CD4-positive, alpha-beta T cell treated with Interleukin-4 for 1 hour (primary cell): ENCODE data around the gene EXD3.

Experiments
- DNase-seq, 2 donors: peaks; one replicate each; pipeline ENCODE4 v3.0.0-alpha.2; 2020 to 2022

EXD3 gene

GRCh38 chr9:137446851-137447471, 24.0 kb upstream of the EXD3 start:
- peak in 1 of 2 donors; percentile 42 for DNase-seq

- no peak for DNase-seq
These were observed 23.0 kb upstream of the EXD3 start for GRCh38 chr9:137445930-137446431.

- DNase-seq: peak; percentile 88
These were observed 22.4 kb upstream of the EXD3 start for GRCh38 chr9:137445275-137445807.

GRCh38 chr9:137444106-137444790, 21.3 kb upstream of the EXD3 start:
- no peak for DNase-seq

GRCh38 chr9:137441935-137442321, 19.0 kb upstream of the EXD3 start:
- no peak for DNase-seq

- no peak for DNase-seq
These were observed 18.4 kb upstream of the EXD3 start, which contains the start of gene ENTPD8 for GRCh38 chr9:137441289-137441934. TSS of gene ENTPD8 (minus strand) at chr9:137441357. CDS start at chr9:137438285, 3,072 bp downstream.

GRCh38 chr9:137439158-137439714, 16.3 kb upstream of the EXD3 start:
- DNase-seq: no peak

GRCh38 chr9:137438591-137439157, 15.7 kb upstream of the EXD3 start:
- DNase-seq: no peak

GRCh38 chr9:137437691-137438590, 15.0 kb upstream of the EXD3 start:
- no peak for DNase-seq

GRCh38 chr9:137436761-137437600, 14.0 kb upstream of the EXD3 start:
- DNase-seq: no peak

- DNase-seq: no peak
These were observed 13.2 kb upstream of the EXD3 start for GRCh38 chr9:137435980-137436760.

- no peak for DNase-seq
These were observed 12.5 kb upstream of the EXD3 start for GRCh38 chr9:137435381-137435891.

GRCh38 chr9:137434498-137435380, 11.8 kb upstream of the EXD3 start:
- no peak for DNase-seq

- DNase-seq: no peak
These were observed 11.0 kb upstream of the EXD3 start for GRCh38 chr9:137433916-137434431.

GRCh38 chr9:137433349-137433915, 10.5 kb upstream of the EXD3 start:
- DNase-seq: no peak

GRCh38 chr9:137432687-137433348, 9.9 kb upstream of the EXD3 start:
- DNase-seq: no peak

GRCh38 chr9:137431416-137431931, 8.5 kb upstream of the EXD3 start:
- DNase-seq: no peak
